HG03520 (cell line): ENCODE measurements around the gene SHB.
A peak's percentile ranks its signal among the peaks of the same experiment; 100 is the strongest.
"Not testable (repeated sequence)": the region's sequence is repeated elsewhere in the genome, so short reads cannot be mapped to it uniquely, and the experiment has no call there.

ENCODE experiments used
- ATAC-seq: cut with Tn5 transposase; IDR thresholded peaks from one replicate; pipeline ENCODE4 v1.9.1; 2021; ENCODE audit warnings: mild to moderate bottlenecking, moderate library complexity; ENCODE audit not compliant: unreplicated experiment

SHB gene

GRCh38 chr9:37906312-37907239 lies 162.5 kb downstream of the SHB start:
- ATAC-seq: no peak

GRCh38 chr9:37905776-37906175 lies 163.3 kb downstream of the SHB start:
- ATAC-seq: no peak

GRCh38 chr9:37905131-37905505 lies 163.9 kb downstream of the SHB start:
- ATAC-seq: no peak

GRCh38 chr9:37904445-37905130 lies 164.4 kb downstream of the SHB start:
- ATAC-seq: no peak

- ATAC-seq: peak; percentile 82
Observed at GRCh38 chr9:37903647-37904444, 165.2 kb downstream of the SHB start, which contains the start of gene SLC25A51. SLC25A51 (minus strand) TSS chr9:37904127; CDS start chr9:37888550, 15,577 bp downstream.

- no peak for ATAC-seq
Observed at GRCh38 chr9:37902796-37903646, 166.0 kb downstream of the SHB start.

GRCh38 chr9:37902131-37902530 lies 166.9 kb downstream of the SHB start:
- no peak for ATAC-seq

- ATAC-seq: no peak
Observed at GRCh38 chr9:37899041-37899440, 170.0 kb downstream of the SHB start.

- no peak for ATAC-seq
Observed at GRCh38 chr9:37897665-37898064, 171.4 kb downstream of the SHB start.

- ATAC-seq: no peak
Observed at GRCh38 chr9:37892063-37892462, 177.0 kb downstream of the SHB start.

- ATAC-seq: not testable (repeated sequence)
Observed at GRCh38 chr9:37891042-37891441, 178.0 kb downstream of the SHB start.

GRCh38 chr9:37889536-37889935 lies 179.5 kb downstream of the SHB start:
- no peak for ATAC-seq

GRCh38 chr9:37887977-37888583 lies 180.9 kb downstream of the SHB start:
- ATAC-seq: not testable (repeated sequence)

GRCh38 chr9:37880916-37881479 lies 188.0 kb downstream of the SHB start:
- no peak for ATAC-seq

GRCh38 chr9:37876376-37876775 lies 192.7 kb downstream of the SHB start:
- no peak for ATAC-seq

- ATAC-seq: no peak
Observed at GRCh38 chr9:37873955-37874354, 195.1 kb downstream of the SHB start.

- ATAC-seq: no peak
Observed at GRCh38 chr9:37870799-37871176, 198.2 kb downstream of the SHB start.

- no peak for ATAC-seq
Observed at GRCh38 chr9:37870081-37870798, 198.8 kb downstream of the SHB start.
